Pancreas (tissue), 10 donors: ENCODE data around the gene CAV1. TPM values are rescaled to one million over a fixed set of nuclear protein-coding genes. Genes with fewer than 3 reads are reported as not detected.

Experiments
- ATAC-seq, 4 donors: fragments of 200-7000 bp; cut with Tn5 transposase; one replicate each; pipeline versions ENCODE4 v1.8.0 to v1.9.1; 2020; ENCODE audit warnings: mild to moderate bottlenecking in 4 of 4, moderate library complexity in 4 of 4
- DNase-seq, 6 donors: peaks; one replicate each; pipeline ENCODE4 v3.0.0-alpha.2; 2020
- FAIRE-seq: peaks from 2 replicates; lab custom pipeline; 2012; peaks lifted over from hg19 to GRCh38; lab: Jason Lieb, UNC
- H3K27ac ChIP-seq, 4 donors: fragments of 200-600 bp; sonication (generic); 1 replicate in 3 of 4; 2 replicates in 1 of 4; pipeline versions ENCODE4 v1.5.0 to v1.8.0; 2020
- H3K27me3 ChIP-seq, 4 donors: fragments of 200-600 bp; one replicate each; pipeline ENCODE4 v1.8.0; 2021
- H3K36me3 ChIP-seq, 3 donors: fragments of 200-600 bp; sonication (generic) in 1 of 3; one replicate each; pipeline versions ENCODE4 v1.5.0 to v1.8.0; 2020 to 2021
- H3K4me1 ChIP-seq, 3 donors: fragments of 200-600 bp; one replicate each; pipeline ENCODE4 v1.8.0; 2021
- H3K4me3 ChIP-seq, 4 donors: fragments of 200-600 bp; sonication (generic) in 2 of 4; one replicate each; pipeline versions ENCODE4 v1.5.0 to v1.8.0; 2020 to 2021
- H3K9me3 ChIP-seq, 4 donors: fragments of 200-600 bp; one replicate each; pipeline ENCODE4 v1.8.0; 2021
- CTCF ChIP-seq, 4 donors: fragments of 200-600 bp; sonication (generic) in 3 of 4; IDR thresholded peaks; one replicate each; pipeline versions ENCODE4 v1.5.0 to v1.8.0; 2021; ENCODE audit warnings: antibody characterized with exemption in 4 of 4
- WGBS, 2 donors: extraction: QIAGEN DNeasy Blood & Tissue Kit; methylation state at CpG; one replicate each; pipeline ENCODE4 v1.1.7; 2013; 5-methylcytosine and 5-hydroxymethylcytosine counted together
- intact Hi-C, 3 donors: fragments of 100-400 bp; cut with DNase I; formaldehyde crosslinking; loops; one replicate each; pipeline versions ENCODE4 v1.11.1 to v1.14.2; 2022
- polyA plus RNA-seq, 2 donors: library from polyadenylated mRNA; stranded (reverse); fragments of 200-250 nt; gene quantifications; one replicate each; pipeline ENCODE4 v1.2.3, GENCODE V29; 2013
- total RNA-seq, 6 donors: library from RNA; stranded (reverse); fragmentation: NEBNext Ultra II Directional in 4 of 6; extraction: Animal tissue kit (Norgen Biotek cat#: 25700) in 4 of 6; gene quantifications; one replicate each; pipeline versions ENCODE4 v1.2.1 to v1.2.4, GENCODE V29; 2021 to 2023
- donor health status: healthy with polysubstance abuse.
- donor health status: DM: no; HTN: no; CAD: no; lungs with moderate emphysema.
- donor health status: DM: no; HTN: no; CAD: no.
- donor health status: control.
- donor health status: control.
- donor health status: Bipolar disorder and iron deficiency.
- donor health status: DM: yes; HTN: yes; CAD: no.
- donor health status: DM: no; HTN: no; CAD: no.
- donor health status: DM: no; HTN: no; CAD: no.
- donor health status: DM: yes; HTN: yes; CAD: no.

The CAV1 gene
- total and polyA plus RNA-seq, 8 donors: 4.6 to 19.5 (median 11.2) TPM

GRCh38 chr7:116588225-116588624 lies 63.4 kb downstream of the CAV1 start:
- no peak for DNase-seq
- no peaks in the 10 kb centered on the region for H3K27me3 ChIP-seq
- no peak for FAIRE-seq
- no peak overlapping the region for H3K27ac ChIP-seq
- peaks cover 0 to 34% (median 21%) of the 10 kb centered on the region in 3 donors for H3K4me1 ChIP-seq
- TF ChIP-seq CTCF (IDR thresholded peaks at IDR 0.05): no peak
- H3K9me3 ChIP-seq: no peaks in the 10 kb centered on the region
- no peak overlapping the region for H3K4me3 ChIP-seq
- peak in 1 of 4 donors; percentile 15 for ATAC-seq
- H3K36me3 ChIP-seq: no peaks in the 10 kb centered on the region
- 70 to 77% methylated on average over 2 of the region's 2 CpGs for WGBS, 2 donors
- intact Hi-C loops: loop anchor here in 2 of 3 donors (5.0 to 10.0 kb wide), 2 partner anchors 323 to 326 kb away; no protein-coding TSS in a partner anchor

GRCh38 chr7:116588641-116589594 lies 64.1 kb downstream of the CAV1 start:
- FAIRE-seq (peak; percentile 77), DNase-seq (no peak), ATAC-seq (peak in 3 of 4 donors; percentile 59 to 64 (median 64))
- H3K27me3 ChIP-seq: no peaks in the 10 kb centered on the region
- no peak overlapping the region for H3K27ac ChIP-seq
- WGBS, 2 donors: 20 to 23% methylated on average over 4 of the region's 4 CpGs
- intact Hi-C loops: loop anchor here in 2 of 3 donors (5.0 to 10.0 kb wide), 2 partner anchors 324 to 327 kb away; no protein-coding TSS in a partner anchor
- H3K36me3 ChIP-seq: no peaks in the 10 kb centered on the region
- peak; percentile 25 to 68 (median 46) for TF ChIP-seq CTCF (IDR thresholded peaks at IDR 0.05)
- H3K9me3 ChIP-seq: no peaks in the 10 kb centered on the region
- H3K4me1 ChIP-seq: peaks cover 0 to 30% (median 21%) of the 10 kb centered on the region in 3 donors
- no peak overlapping the region for H3K4me3 ChIP-seq

GRCh38 chr7:116591202-116592040 lies 66.6 kb downstream of the CAV1 start:
- Histone ChIP-seq H3K4me1 (peaks cover 0 to 17% (median 14%) of the 10 kb centered on the region in 3 donors), H3K4me3 (peak overlapping the region in 2 of 4 donors; percentile 7 to 17), H3K27me3 (no peaks in the 10 kb centered on the region), H3K9me3 (no peaks in the 10 kb centered on the region), H3K27ac (no peak overlapping the region), H3K36me3 (no peaks in the 10 kb centered on the region)
- FAIRE-seq: peak; percentile 78
- peak; percentile 15 to 48 (median 38) for TF ChIP-seq CTCF (IDR thresholded peaks at IDR 0.05)
- intact Hi-C loops: no loop called here
- 19% methylated on average over 9 of the region's 9 CpGs for WGBS, 2 donors
- peak; percentile 52 to 79 (median 72) for ATAC-seq
- DNase-seq: no peak

GRCh38 chr7:116592041-116592355 lies 67.2 kb downstream of the CAV1 start:
- H3K4me3 ChIP-seq: peak overlapping the region in 2 of 4 donors; percentile 7 to 17
- H3K27ac ChIP-seq: no peak overlapping the region
- TF ChIP-seq CTCF (IDR thresholded peaks at IDR 0.05): peak in 1 of 4 donors; percentile 3
- no peaks in the 10 kb centered on the region for H3K27me3 ChIP-seq
- no peak for ATAC-seq
- WGBS, 2 donors: 2 to 5% methylated on average over 1 of the region's 1 CpG
- no peak for DNase-seq
- no peaks in the 10 kb centered on the region for H3K9me3 ChIP-seq
- FAIRE-seq: no peak
- intact Hi-C loops: no loop called here
- no peaks in the 10 kb centered on the region for H3K36me3 ChIP-seq
- H3K4me1 ChIP-seq: peaks cover 0 to 17% (median 14%) of the 10 kb centered on the region in 3 donors
